Measurements from ENCODE around the gene TBL3. TPM values are rescaled to one million over a fixed set of nuclear protein-coding genes. Genes with fewer than 3 reads are reported as not detected.

Gene TBL3
- total RNA-seq, 1 experiment from 2014 or later, result 73.4 TPM

DNA sequence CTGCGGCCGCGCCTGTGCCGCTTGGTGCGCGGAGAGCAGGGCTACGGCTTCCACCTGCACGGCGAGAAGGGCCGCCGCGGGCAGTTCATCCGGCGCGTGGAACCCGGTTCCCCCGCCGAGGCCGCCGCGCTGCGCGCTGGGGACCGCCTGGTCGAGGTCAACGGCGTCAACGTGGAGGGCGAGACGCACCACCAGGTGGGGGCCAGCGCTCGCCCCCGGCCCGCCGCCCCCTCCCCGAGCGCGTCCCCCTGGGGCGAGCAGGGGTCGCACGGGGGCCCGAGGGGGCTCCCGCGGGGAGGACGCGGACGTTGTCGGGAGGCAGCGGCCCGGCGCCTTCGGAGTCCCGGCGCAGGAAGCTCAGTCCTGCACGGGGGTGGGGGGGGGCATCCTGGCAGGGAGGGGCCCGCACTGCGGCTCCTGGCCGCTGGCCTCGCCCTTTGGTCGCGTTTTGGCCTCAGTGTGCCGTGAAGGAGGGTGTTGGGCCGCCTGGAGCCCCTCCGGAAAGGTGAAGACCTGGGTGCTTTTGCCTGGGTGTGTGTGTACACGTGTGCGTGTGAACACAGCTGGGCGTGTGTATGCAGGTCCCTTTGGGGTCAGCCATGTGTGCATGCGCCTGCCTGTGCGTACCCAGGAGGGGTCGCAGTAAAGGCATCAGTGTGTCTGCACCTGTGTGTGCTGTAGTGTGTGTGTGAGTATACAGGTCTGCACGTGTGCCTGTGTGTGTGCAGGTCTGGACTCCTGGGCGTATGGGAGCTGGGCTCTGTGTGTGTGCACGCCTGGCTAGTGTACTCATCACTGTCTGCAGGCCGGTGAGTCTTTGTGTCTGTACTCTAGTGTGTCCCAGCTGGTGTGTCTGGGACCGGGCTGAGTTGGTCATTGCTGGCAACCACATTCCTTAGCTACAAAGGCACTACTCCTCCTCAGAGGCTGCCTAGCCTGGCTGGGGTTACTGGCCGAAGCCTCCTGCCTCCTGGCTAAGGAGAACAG, 55.5 kb downstream of the TBL3 start (continued):
- TF ChIP-seq, protein P1, sequence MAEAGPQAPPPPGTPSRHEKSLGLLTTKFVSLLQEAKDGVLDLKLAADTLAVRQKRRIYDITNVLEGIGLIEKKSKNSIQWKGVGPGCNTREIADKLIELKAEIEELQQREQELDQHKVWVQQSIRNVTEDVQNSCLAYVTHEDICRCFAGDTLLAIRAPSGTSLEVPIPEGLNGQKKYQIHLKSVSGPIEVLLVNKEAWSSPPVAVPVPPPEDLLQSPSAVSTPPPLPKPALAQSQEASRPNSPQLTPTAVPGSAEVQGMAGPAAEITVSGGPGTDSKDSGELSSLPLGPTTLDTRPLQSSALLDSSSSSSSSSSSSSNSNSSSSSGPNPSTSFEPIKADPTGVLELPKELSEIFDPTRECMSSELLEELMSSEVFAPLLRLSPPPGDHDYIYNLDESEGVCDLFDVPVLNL (CRISPR knock-in tag; IDR thresholded peaks at IDR 0.05; ENCODE audit: borderline replicate concordance, low read depth), result peak; percentile 51; the same call in 1 of the 2 replicates

DNA sequence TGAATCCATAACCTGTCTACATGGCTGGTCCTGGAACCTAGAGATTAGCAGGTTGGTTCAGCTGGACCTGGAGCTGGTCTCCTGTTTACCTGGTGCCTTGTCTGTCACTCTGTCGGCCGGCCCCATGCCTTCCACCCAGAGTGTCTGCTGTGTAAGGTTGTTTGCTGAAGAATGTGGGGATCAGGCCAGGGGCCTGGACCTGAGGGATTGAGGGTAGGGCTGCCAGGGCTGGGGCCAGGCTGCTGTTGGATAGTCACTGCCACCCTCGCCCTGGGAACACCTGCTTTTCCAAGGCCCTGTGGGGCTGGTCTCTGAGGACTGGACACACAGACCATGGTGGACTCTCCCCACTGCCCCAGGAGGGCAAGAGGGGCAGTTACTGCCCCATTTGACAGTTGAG, 56.3 kb downstream of the TBL3 start:
- CTCF ChIA-PET, result interaction anchor here (0.9 to 2.3 kb wide), 4 partner anchors 12 to 112 kb away, joined by 3 to 16 read pairs (median 8); no protein-coding TSS in a partner anchor
- peaks cover 8% of the 10 kb centered on the region for H3K4me1 Mint-ChIP-seq
- H3K9me3 Mint-ChIP-seq, result no peaks in the 10 kb centered on the region
- peak overlapping the region; percentile 75 for H3K4me3 Mint-ChIP-seq
- TF ChIP-seq JUN (CRISPR knock-in tag; IDR thresholded peaks at IDR 0.05) (no peak), NR1H2 (CRISPR knock-in tag; IDR thresholded peaks at IDR 0.05) (no peak), ZNF138 (CRISPR knock-in tag; conservative IDR thresholded peaks at IDR 0.05) (no peak), FOXP1 (CRISPR knock-in tag; IDR thresholded peaks at IDR 0.05; ENCODE audit: borderline replicate concordance) (no peak), NFYB (CRISPR knock-in tag; conservative IDR thresholded peaks at IDR 0.05; ENCODE audit: low read depth) (no peak), SMAD3 (CRISPR knock-in tag; IDR thresholded peaks at IDR 0.05; ENCODE audit: borderline replicate concordance) (no peak), SOX15 (CRISPR knock-in tag; IDR thresholded peaks at IDR 0.05) (no peak), FOXJ3 (CRISPR knock-in tag; IDR thresholded peaks at IDR 0.05; ENCODE audit: borderline replicate concordance) (no peak), EMX1 (CRISPR knock-in tag; IDR thresholded peaks at IDR 0.05) (no peak), ZNF423 (CRISPR knock-in tag; IDR thresholded peaks at IDR 0.05) (no peak), SMAD4 (CRISPR knock-in tag; IDR thresholded peaks at IDR 0.05) (no peak), HMGA2 (CRISPR knock-in tag; IDR thresholded peaks at IDR 0.05) (no peak), CBFB (CRISPR knock-in tag; IDR thresholded peaks at IDR 0.05; ENCODE audit: low read depth) (no peak)
- TF ChIP-seq, protein P2, sequence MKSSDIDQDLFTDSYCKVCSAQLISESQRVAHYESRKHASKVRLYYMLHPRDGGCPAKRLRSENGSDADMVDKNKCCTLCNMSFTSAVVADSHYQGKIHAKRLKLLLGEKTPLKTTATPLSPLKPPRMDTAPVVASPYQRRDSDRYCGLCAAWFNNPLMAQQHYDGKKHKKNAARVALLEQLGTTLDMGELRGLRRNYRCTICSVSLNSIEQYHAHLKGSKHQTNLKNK (CRISPR knock-in tag; IDR thresholded peaks at IDR 0.05), result no peak
- TF ChIP-seq, protein P3, sequence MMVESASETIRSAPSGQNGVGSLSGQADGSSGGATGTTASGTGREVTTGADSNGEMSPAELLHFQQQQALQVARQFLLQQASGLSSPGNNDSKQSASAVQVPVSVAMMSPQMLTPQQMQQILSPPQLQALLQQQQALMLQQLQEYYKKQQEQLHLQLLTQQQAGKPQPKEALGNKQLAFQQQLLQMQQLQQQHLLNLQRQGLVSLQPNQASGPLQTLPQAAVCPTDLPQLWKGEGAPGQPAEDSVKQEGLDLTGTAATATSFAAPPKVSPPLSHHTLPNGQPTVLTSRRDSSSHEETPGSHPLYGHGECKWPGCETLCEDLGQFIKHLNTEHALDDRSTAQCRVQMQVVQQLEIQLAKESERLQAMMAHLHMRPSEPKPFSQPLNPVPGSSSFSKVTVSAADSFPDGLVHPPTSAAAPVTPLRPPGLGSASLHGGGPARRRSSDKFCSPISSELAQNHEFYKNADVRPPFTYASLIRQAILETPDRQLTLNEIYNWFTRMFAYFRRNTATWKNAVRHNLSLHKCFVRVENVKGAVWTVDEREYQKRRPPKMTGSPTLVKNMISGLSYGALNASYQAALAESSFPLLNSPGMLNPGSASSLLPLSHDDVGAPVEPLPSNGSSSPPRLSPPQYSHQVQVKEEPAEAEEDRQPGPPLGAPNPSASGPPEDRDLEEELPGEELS (CRISPR knock-in tag; IDR thresholded peaks at IDR 0.05), result no peak
- TF ChIP-seq, protein P4, sequence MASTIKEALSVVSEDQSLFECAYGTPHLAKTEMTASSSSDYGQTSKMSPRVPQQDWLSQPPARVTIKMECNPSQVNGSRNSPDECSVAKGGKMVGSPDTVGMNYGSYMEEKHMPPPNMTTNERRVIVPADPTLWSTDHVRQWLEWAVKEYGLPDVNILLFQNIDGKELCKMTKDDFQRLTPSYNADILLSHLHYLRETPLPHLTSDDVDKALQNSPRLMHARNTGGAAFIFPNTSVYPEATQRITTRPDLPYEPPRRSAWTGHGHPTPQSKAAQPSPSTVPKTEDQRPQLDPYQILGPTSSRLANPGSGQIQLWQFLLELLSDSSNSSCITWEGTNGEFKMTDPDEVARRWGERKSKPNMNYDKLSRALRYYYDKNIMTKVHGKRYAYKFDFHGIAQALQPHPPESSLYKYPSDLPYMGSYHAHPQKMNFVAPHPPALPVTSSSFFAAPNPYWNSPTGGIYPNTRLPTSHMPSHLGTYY (CRISPR knock-in tag; IDR thresholded peaks at IDR 0.05), result no peak
- TF ChIP-seq, protein P5, sequence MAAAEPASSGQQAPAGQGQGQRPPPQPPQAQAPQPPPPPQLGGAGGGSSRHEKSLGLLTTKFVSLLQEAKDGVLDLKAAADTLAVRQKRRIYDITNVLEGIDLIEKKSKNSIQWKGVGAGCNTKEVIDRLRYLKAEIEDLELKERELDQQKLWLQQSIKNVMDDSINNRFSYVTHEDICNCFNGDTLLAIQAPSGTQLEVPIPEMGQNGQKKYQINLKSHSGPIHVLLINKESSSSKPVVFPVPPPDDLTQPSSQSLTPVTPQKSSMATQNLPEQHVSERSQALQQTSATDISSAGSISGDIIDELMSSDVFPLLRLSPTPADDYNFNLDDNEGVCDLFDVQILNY (CRISPR knock-in tag; IDR thresholded peaks at IDR 0.05), result no peak
- TF ChIP-seq, protein P6, sequence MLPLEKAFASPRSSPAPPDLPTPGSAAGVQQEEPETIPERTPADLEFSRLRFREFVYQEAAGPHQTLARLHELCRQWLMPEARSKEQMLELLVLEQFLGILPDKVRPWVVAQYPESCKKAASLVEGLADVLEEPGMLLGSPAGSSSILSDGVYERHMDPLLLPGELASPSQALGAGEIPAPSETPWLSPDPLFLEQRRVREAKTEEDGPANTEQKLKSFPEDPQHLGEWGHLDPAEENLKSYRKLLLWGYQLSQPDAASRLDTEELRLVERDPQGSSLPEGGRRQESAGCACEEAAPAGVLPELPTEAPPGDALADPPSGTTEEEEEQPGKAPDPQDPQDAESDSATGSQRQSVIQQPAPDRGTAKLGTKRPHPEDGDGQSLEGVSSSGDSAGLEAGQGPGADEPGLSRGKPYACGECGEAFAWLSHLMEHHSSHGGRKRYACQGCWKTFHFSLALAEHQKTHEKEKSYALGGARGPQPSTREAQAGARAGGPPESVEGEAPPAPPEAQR (CRISPR knock-in tag; IDR thresholded peaks at IDR 0.05), result no peak
- TF ChIP-seq, protein P7, sequence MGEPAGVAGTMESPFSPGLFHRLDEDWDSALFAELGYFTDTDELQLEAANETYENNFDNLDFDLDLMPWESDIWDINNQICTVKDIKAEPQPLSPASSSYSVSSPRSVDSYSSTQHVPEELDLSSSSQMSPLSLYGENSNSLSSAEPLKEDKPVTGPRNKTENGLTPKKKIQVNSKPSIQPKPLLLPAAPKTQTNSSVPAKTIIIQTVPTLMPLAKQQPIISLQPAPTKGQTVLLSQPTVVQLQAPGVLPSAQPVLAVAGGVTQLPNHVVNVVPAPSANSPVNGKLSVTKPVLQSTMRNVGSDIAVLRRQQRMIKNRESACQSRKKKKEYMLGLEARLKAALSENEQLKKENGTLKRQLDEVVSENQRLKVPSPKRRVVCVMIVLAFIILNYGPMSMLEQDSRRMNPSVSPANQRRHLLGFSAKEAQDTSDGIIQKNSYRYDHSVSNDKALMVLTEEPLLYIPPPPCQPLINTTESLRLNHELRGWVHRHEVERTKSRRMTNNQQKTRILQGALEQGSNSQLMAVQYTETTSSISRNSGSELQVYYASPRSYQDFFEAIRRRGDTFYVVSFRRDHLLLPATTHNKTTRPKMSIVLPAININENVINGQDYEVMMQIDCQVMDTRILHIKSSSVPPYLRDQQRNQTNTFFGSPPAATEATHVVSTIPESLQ (CRISPR knock-in tag; IDR thresholded peaks at IDR 0.05), result no peak
- TF ChIP-seq, protein P1 (CRISPR knock-in tag; IDR thresholded peaks at IDR 0.05; ENCODE audit: borderline replicate concordance, low read depth), result no peak
- no peak for ATAC-seq
- no peak overlapping the region for H3K27ac Mint-ChIP-seq
- no peaks in the 10 kb centered on the region for H3K36me3 Mint-ChIP-seq
- POLR2A ChIA-PET, result no interaction called here
- peaks cover 26% of the 10 kb centered on the region for H3K27me3 Mint-ChIP-seq (ENCODE audit: low read depth)
- no peak for DNase-seq (ENCODE audit: low spot score)
